Stimulated activated CD4-positive, alpha-beta T cell treated with anti-CD3 and anti-CD28 coated beads, Interleukin-2, amount 100 ng/mL, for 48 hours (primary cell): Measurements from ENCODE around the gene JKAMP.

ENCODE experiments used
- DNase-seq, 2 donors: peaks; one replicate each; pipeline ENCODE4 v3.0.0-alpha.2; 2020

The JKAMP gene

GRCh38 chr14:59543873-59544272 is 59.6 kb downstream of the JKAMP start:
- no peak for DNase-seq

- no peak for DNase-seq
These were observed 63.0 kb downstream of the JKAMP start for GRCh38 chr14:59547310-59547709.
